Neutrophil (primary cell): ENCODE measurements around the gene PDE2A.
A peak's percentile ranks its signal among the peaks of the same experiment; 100 is the strongest.

ENCODE experiments used
- H3K27ac ChIP-seq: fragments of 200-600 bp; sonication (generic); 2 replicates; pipeline ENCODE4 v1.5.1; 2016; ENCODE audit warnings: mild to moderate bottlenecking, moderate library complexity
- H3K27me3 ChIP-seq: fragments of 200-600 bp; sonication (generic); 2 replicates; pipeline ENCODE4 v1.6.0; 2016; ENCODE audit warnings: mild to moderate bottlenecking
- H3K36me3 ChIP-seq: fragments of 200-600 bp; sonication (generic); 2 replicates; pipeline ENCODE4 v1.5.1; 2017
- H3K4me1 ChIP-seq, 2 experiments: fragments of 200-600 bp in 1 of 2; sonication (generic) in 1 of 2; 1 replicate in 1 of 2; 2 replicates in 1 of 2; pipeline versions ENCODE4 v1.5.1 to v1.6.1; 2013 to 2016; ENCODE audit warnings: low read depth in 1 of 2, low read length in 1 of 2, mild to moderate bottlenecking in 1 of 2, moderate library complexity in 1 of 2; ENCODE audit not compliant: control insufficient read depth in 1 of 2, insufficient read depth in 1 of 2
- H3K4me3 ChIP-seq, 2 experiments: fragments of 200-600 bp in 1 of 2; sonication (generic) in 1 of 2; 1 replicate in 1 of 2; 2 replicates in 1 of 2; pipeline ENCODE4 v1.5.1; 2013 to 2016; ENCODE audit warnings: low read depth in 1 of 2, low read length in 1 of 2, mild to moderate bottlenecking in 1 of 2, moderate library complexity in 1 of 2
- H3K9me3 ChIP-seq: fragments of 200-600 bp; sonication (generic); 2 replicates; pipeline ENCODE4 v1.5.1; 2016
- CTCF ChIP-seq: fragments of 200-600 bp; sonication (generic); IDR thresholded peaks from 2 replicates; pipeline ENCODE4 v1.5.1; 2016; ENCODE audit warnings: antibody characterized with exemption

The PDE2A gene

GRCh38 chr11:72614381-72614780 is 59.8 kb downstream of the PDE2A start:
- no peak overlapping the region for H3K4me3 ChIP-seq
- H3K4me1 ChIP-seq, result peaks cover 35 to 44% of the 10 kb centered on the region in 2 experiments
- H3K9me3 ChIP-seq, result no peaks in the 10 kb centered on the region
- peak overlapping the region; percentile 57 for H3K27ac ChIP-seq
- H3K36me3 ChIP-seq, result no peaks in the 10 kb centered on the region
- H3K27me3 ChIP-seq, result peaks cover 67% of the 10 kb centered on the region
- TF ChIP-seq CTCF, result no peak

GRCh38 chr11:72613977-72614376 is 60.2 kb downstream of the PDE2A start:
- no peak for TF ChIP-seq CTCF
- H3K9me3 ChIP-seq, result no peaks in the 10 kb centered on the region
- peaks cover 67% of the 10 kb centered on the region for H3K27me3 ChIP-seq
- no peak overlapping the region for H3K4me3 ChIP-seq
- H3K27ac ChIP-seq, result peak overlapping the region; percentile 57
- H3K4me1 ChIP-seq, result peaks cover 35 to 44% of the 10 kb centered on the region in 2 experiments
- H3K36me3 ChIP-seq, result no peaks in the 10 kb centered on the region

DNA sequence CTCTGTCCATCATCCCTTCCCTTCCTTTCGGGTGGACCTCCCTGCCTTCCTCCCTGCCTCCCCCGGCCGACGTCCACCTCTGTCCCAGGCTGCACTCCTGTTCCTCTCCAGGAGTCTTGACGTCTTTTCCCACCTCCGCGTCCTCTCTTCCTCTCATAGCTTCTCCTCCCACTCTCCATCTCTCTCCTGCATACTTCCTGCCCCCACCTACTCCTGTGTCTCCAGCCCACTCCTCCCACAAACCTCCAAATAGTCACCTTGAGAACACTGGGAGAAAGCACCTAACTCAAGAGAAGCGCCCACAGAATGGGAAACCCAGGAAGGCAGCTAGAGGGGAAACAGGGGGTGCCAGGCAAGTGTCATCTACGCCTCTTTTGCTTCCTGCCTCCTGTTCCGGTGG is 60.8 kb downstream of the PDE2A start:
- H3K27ac ChIP-seq, result peak overlapping the region; percentile 57
- no peak for TF ChIP-seq CTCF
- H3K4me3 ChIP-seq, result no peak overlapping the region
- H3K4me1 ChIP-seq, result peaks cover 35 to 44% of the 10 kb centered on the region in 2 experiments
- H3K36me3 ChIP-seq, result no peaks in the 10 kb centered on the region
- H3K27me3 ChIP-seq, result peaks cover 65% of the 10 kb centered on the region
- H3K9me3 ChIP-seq, result no peaks in the 10 kb centered on the region

DNA sequence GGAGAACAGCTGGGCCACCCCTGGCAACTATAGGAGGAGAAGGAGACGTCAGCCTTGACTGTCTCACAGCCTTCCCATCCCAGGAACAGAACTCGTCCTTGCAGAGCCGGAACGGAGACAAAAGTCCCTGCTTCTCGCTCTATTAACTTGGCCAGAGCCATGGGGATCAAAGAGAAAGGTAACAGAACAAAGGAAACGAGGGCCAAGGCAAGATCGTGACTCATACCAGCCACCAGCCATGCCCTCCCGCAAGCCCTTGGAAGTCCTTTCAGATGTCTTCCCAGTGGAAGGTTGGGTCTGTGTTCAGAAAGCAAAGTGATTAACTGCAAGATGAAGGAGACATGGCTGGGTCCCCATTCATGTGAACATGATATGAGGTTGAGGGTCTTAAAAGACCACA is 64.7 kb downstream of the PDE2A start:
- Histone ChIP-seq H3K36me3 (no peaks in the 10 kb centered on the region), H3K27ac (no peak overlapping the region), H3K27me3 (peaks cover 70% of the 10 kb centered on the region), H3K9me3 (no peaks in the 10 kb centered on the region), H3K4me3 (no peak overlapping the region), H3K4me1 (peaks cover 32 to 37% of the 10 kb centered on the region in 2 experiments)
- TF ChIP-seq CTCF, result no peak

GRCh38 chr11:72609045-72609444 is 65.2 kb downstream of the PDE2A start:
- no peaks in the 10 kb centered on the region for H3K9me3 ChIP-seq
- no peak overlapping the region for H3K27ac ChIP-seq
- no peak for TF ChIP-seq CTCF
- peaks cover 74% of the 10 kb centered on the region for H3K27me3 ChIP-seq
- H3K4me1 ChIP-seq, result peaks cover 27 to 33% of the 10 kb centered on the region in 2 experiments
- no peak overlapping the region for H3K4me3 ChIP-seq
- H3K36me3 ChIP-seq, result no peaks in the 10 kb centered on the region

GRCh38 chr11:72607496-72607895 is 66.7 kb downstream of the PDE2A start:
- no peaks in the 10 kb centered on the region for H3K9me3 ChIP-seq
- H3K4me3 ChIP-seq, result no peak overlapping the region
- TF ChIP-seq CTCF, result no peak
- H3K27me3 ChIP-seq, result peaks cover 85% of the 10 kb centered on the region
- peaks cover 13 to 17% of the 10 kb centered on the region in 2 experiments for H3K4me1 ChIP-seq
- H3K27ac ChIP-seq, result no peak overlapping the region
- no peaks in the 10 kb centered on the region for H3K36me3 ChIP-seq
